Hepatocyte (in vitro differentiated cells): ENCODE results near the gene DNAH12.

Experiments
- CTCF ChIP-seq: fragments of 200-600 bp; sonication (generic); IDR thresholded peaks from 2 replicates; pipeline ENCODE4 v1.5.1; 2016; ENCODE audit warnings: antibody characterized with exemption, mild to moderate bottlenecking; ENCODE audit not compliant: poor library complexity
- EZH2 ChIP-seq: fragments of 200-600 bp; sonication (generic); IDR thresholded peaks from 2 replicates; pipeline ENCODE4 v1.6.1; 2016; ENCODE audit warnings: antibody characterized with exemption, mild to moderate bottlenecking, borderline replicate concordance
- EZH2phosphoT487 ChIP-seq: fragments of 200-600 bp; sonication (generic); IDR thresholded peaks from one replicate; pipeline ENCODE4 v1.6.1; 2018; ENCODE audit warnings: antibody characterized with exemption, mild to moderate bottlenecking, low read depth, moderate library complexity; ENCODE audit not compliant: unreplicated experiment, severe bottlenecking

GRCh38 chr3:57275393-57275792, 268.8 kb downstream of the DNAH12 start:
- TF ChIP-seq CTCF (no peak), EZH2 (no peak), EZH2phosphoT487 (no peak)
